Epithelial cell of proximal tubule (primary cell): ENCODE data around the gene SHLD1. TPM values are rescaled to one million over a fixed set of nuclear protein-coding genes. Genes with fewer than 3 reads are reported as not detected.

Experiments used
- DNase-seq: peaks from one replicate; pipeline ENCODE4 v3.0.0-alpha.2; 2011; ENCODE audit warnings: low read depth
- H3K4me3 ChIP-seq: 2 replicates; pipeline ENCODE4 v1.5.1; 2011; ENCODE audit warnings: low read depth, mild to moderate bottlenecking, low read length
- CTCF ChIP-seq: conservative IDR thresholded peaks from 2 replicates; pipeline ENCODE4 v1.5.1; 2012; ENCODE audit warnings: low read depth, mild to moderate bottlenecking, low read length
- total RNA-seq: library from RNA; depleted of rRNA; stranded (reverse); fragments of >200 nt; gene quantifications from 2 replicates; pipeline ENCODE4 v1.2.3, GENCODE V29; 2015

The SHLD1 gene
- total RNA-seq, 1 donor from 2014 or later = 1.3 TPM

- no peak for DNase-seq
- TF ChIP-seq CTCF = no peak
- H3K4me3 ChIP-seq = no peak overlapping the region
Measured at GRCh38 chr20:5881703-5882102, 131.5 kb downstream of the SHLD1 start.

GRCh38 chr20:5882166-5882565 lies 132.0 kb downstream of the SHLD1 start:
- H3K4me3 ChIP-seq = no peak overlapping the region
- TF ChIP-seq CTCF = no peak
- no peak for DNase-seq

DNA sequence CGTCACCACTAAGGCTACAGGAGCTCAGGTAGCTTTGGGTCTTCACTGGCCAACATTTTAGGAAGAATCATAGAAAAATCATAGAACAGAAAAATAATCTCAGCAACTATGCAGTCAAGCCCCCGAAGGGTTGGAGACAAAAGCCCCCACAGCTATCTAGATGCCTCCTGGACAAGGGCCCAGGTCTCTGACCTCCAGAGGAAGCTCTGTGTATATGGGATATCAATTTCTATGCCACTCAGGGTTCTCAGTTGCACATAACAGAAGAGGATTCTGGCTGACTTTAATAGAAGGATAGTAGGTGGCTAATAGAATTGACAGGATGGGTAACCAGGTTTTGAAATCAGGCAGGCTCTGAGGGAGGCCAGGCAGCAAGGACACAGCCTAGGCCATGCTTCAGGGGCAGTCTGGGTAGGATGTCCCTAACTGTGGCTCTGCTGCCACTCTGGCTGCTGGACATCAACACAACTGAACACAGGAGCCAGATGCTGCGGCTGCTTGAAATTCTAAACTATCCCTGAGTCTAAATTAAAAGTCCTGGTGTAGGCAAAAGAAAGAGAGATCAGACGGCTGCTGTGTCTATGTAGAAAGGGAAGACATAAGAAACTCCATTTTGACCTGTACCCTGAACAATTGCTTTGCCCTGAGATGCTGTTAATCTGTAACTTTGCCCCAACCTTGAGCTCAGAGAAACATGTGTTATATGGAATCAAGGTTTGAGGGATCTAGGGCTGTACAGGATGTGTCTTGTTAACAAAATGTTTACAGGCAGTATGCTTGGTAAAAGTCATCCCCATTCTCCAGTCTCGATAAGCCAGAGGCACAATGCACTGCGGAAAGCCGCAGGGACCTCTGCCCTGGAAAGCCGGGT lies 134.5 kb downstream of the SHLD1 start:
- DNase-seq = no peak
- H3K4me3 ChIP-seq = no peak overlapping the region
- no peak for TF ChIP-seq CTCF

GRCh38 chr20:5885866-5886265 lies 135.7 kb downstream of the SHLD1 start:
- TF ChIP-seq CTCF = no peak
- no peak overlapping the region for H3K4me3 ChIP-seq
- no peak for DNase-seq

DNA sequence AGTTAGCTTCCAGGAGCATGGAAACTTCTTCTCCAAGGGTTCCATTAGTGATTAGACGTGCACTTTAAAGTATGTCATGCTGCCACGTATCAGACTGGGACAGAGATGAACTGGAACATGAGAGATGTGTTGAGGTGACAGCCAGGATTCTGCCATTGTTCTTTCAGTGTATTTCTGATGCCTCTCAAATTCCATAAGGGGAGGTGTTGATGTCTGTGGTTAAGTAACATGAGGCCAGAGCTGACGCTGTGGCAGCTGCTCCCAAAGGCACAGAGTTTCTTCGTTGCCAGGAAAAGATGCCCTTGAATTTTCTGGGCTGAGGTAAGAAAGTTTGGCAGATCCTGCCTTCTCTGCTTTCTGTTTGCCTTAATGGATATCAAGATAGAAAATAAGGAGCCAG lies 136.6 kb downstream of the SHLD1 start:
- TF ChIP-seq CTCF = no peak
- DNase-seq = no peak

DNA sequence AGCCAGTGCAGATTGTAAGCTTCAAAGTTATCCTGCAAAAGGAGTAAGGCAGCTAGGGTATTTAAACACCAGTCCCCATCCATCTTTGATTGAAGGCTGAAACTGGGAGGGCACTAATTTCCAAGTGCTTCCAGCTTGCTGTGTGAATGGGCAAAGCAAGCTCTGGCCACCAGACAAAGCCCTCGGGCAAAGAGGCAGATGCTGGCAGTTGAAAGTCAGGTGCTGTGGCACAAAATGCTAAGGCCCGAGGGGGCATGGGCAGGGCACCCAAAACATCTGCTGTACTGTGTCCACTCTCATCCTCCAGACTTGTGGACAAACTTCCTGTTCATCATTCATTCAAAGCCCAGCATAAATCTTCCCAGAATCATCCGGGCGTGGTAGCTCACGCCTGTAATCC lies 137.2 kb downstream of the SHLD1 start:
- no peak for DNase-seq
- no peak for TF ChIP-seq CTCF
- H3K4me3 ChIP-seq = no peak overlapping the region

More for the DNA sequence above, 136.6 kb downstream of the SHLD1 start:
- H3K4me3 ChIP-seq = no peak overlapping the region

- DNase-seq = no peak
- TF ChIP-seq CTCF = no peak
- no peak overlapping the region for H3K4me3 ChIP-seq
Measured at GRCh38 chr20:5888041-5888440, 137.8 kb downstream of the SHLD1 start.
